Measurements from ENCODE around the gene PINK1. TPM values are rescaled to one million over a fixed set of nuclear protein-coding genes. Genes with fewer than 3 reads are reported as not detected.

PINK1 gene
- total and polyA plus RNA-seq, 4 donors: 37.5 to 45.4 (median 40.8) TPM

DNA sequence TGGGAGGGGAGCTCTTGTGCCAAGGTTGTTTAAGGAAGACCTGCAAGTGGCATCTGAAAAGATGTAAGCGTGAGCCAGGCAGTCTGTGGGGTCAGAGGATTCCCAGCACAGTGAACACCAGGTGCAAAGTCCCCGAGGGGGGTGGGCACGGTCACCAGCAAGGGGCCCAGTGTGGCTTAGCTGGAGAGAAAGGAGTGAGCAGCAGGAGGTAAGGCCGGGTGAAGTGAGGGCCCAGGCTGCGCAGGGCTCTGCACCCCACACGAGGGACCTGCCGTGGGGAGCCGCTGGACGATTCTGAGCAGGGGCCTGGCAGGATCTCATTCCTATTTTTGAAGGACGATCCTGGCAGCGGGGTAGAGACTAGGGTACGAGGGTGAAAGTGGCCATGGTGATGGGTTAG is 23.8 kb downstream of the PINK1 start:
- DNase-seq (no peak), ATAC-seq (ENCODE audit: insufficient read depth, low FRiP score) (no peak)
- H3K9me3 ChIP-seq (ENCODE audit: control insufficient read depth in 4 of 4, insufficient read depth in 3 of 4, low read length in 3 of 4): no peaks in the 10 kb centered on the region
- no peak overlapping the region for H3K4me3 ChIP-seq
- H3K9ac ChIP-seq (ENCODE audit: insufficient read depth in 1 of 2, low read length in 2 of 2): no peak overlapping the region
- no peak for TF ChIP-seq CTCF (IDR thresholded peaks at IDR 0.05; ENCODE audit: control extremely low read depth, extremely low read depth)
- no peaks in the 10 kb centered on the region for H3K27me3 ChIP-seq (ENCODE audit: control insufficient read depth in 3 of 3, insufficient read depth in 3 of 3, low read length in 2 of 3)
- 91 to 93% methylated on average over 12 of the region's 12 CpGs for WGBS, 2 donors
- peaks cover 2 to 13% (median 8%) of the 10 kb centered on the region in 5 donors for H3K4me1 ChIP-seq (ENCODE audit: control insufficient read depth in 5 of 5, insufficient read depth in 5 of 5, low read length in 5 of 5)
- H3K36me3 ChIP-seq (ENCODE audit: control insufficient read depth in 4 of 4, insufficient read depth in 4 of 4, low read length in 4 of 4): peaks cover 31 to 48% (median 42%) of the 10 kb centered on the region in 4 donors
- H3K27ac ChIP-seq (ENCODE audit: low read depth in 1 of 2, low read length in 1 of 2): no peak overlapping the region

DNA sequence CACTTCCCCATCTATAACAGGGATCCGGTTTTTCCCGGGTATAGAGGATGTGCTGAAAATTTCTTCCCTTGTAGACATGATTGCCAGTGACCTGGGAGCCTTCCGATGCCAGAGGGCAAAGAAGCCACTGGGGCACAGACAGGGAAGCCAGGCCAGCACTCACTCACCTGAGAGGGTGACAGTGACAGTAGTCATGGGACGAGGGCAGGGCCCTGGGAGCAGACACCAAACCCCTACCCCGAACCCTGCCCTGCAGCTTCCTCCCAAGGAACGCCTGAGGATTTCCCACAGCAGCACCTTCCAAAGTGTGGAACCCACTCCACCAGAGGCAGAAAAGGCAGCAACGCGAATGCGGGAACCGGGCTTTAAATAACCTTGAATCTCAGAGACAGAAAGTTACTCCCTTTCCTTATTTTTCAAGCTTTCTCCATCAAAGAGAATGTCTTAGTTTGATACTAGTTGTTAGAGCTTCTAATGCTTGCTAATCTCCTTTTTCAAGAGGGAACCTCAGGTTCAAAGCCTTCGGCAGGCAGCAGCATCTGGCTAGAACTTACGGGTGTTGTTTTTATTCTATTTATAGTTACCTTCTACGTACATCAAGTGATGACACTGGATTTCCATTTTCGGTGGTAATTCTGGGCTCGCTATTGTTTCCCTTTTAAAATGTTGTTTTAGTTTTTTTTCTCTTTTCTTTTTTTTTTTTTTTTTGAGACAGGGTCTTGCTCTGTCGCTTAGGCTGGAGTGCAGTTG is 25.1 kb downstream of the PINK1 start:
- Histone ChIP-seq H3K27me3 (ENCODE audit: control insufficient read depth in 3 of 3, insufficient read depth in 3 of 3, low read length in 2 of 3) (no peaks in the 10 kb centered on the region), H3K27ac (ENCODE audit: low read depth in 1 of 2, low read length in 1 of 2) (peak overlapping the region in 1 of 2 donors; percentile 34), H3K4me1 (ENCODE audit: control insufficient read depth in 5 of 5, insufficient read depth in 5 of 5, low read length in 5 of 5) (peaks cover 3 to 17% (median 8%) of the 10 kb centered on the region in 5 donors), H3K4me3 (no peak overlapping the region), H3K9ac (ENCODE audit: insufficient read depth in 1 of 2, low read length in 2 of 2) (no peak overlapping the region), H3K36me3 (ENCODE audit: control insufficient read depth in 4 of 4, insufficient read depth in 4 of 4, low read length in 4 of 4) (peaks cover 22 to 35% (median 31%) of the 10 kb centered on the region in 4 donors), H3K9me3 (ENCODE audit: control insufficient read depth in 4 of 4, insufficient read depth in 3 of 4, low read length in 3 of 4) (no peaks in the 10 kb centered on the region)
- TF ChIP-seq CTCF (IDR thresholded peaks at IDR 0.05; ENCODE audit: control extremely low read depth, extremely low read depth): no peak
- DNase-seq (no peak), ATAC-seq (ENCODE audit: insufficient read depth, low FRiP score) (no peak)
- WGBS, 2 donors: 89 to 92% methylated on average over 16 of the region's 16 CpGs

DNA sequence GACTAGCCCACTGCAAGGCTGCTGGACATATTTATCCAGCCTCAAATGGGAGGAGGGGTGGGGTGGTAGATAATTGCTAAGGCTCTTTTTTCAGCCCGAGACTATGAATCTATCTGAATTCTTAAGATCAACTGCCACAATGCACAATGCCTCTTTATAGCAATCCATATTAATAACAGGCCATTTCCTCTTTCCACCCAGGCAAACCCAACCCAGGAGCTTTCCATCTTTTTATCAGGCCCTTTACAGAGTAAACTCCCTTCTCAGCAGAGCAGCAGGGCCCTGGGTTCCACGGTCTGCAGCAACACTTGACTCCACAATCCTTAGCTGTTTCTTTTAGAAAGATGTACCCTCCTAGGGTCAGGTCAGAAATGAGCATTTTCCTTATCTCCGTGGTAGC is 27.1 kb downstream of the PINK1 start:
- ATAC-seq (ENCODE audit: insufficient read depth, low FRiP score): no peak
- no peaks in the 10 kb centered on the region for H3K9me3 ChIP-seq (ENCODE audit: control insufficient read depth in 4 of 4, insufficient read depth in 3 of 4, low read length in 3 of 4)
- WGBS, 2 donors: 14 to 22% methylated on average over 3 of the region's 3 CpGs
- H3K27me3 ChIP-seq (ENCODE audit: control insufficient read depth in 3 of 3, insufficient read depth in 3 of 3, low read length in 2 of 3): no peaks in the 10 kb centered on the region
- peak overlapping the region in 1 of 2 donors; percentile 14 for H3K27ac ChIP-seq (ENCODE audit: low read depth in 1 of 2, low read length in 1 of 2)
- H3K9ac ChIP-seq (ENCODE audit: insufficient read depth in 1 of 2, low read length in 2 of 2): peak overlapping the region; percentile 51 to 71
- H3K36me3 ChIP-seq (ENCODE audit: control insufficient read depth in 4 of 4, insufficient read depth in 4 of 4, low read length in 4 of 4): peaks cover 12 to 23% (median 19%) of the 10 kb centered on the region in 4 donors
- no peak for DNase-seq
- no peak for TF ChIP-seq CTCF (IDR thresholded peaks at IDR 0.05; ENCODE audit: control extremely low read depth, extremely low read depth)
- peak overlapping the region; percentile 85 for H3K4me3 ChIP-seq
- H3K4me1 ChIP-seq (ENCODE audit: control insufficient read depth in 5 of 5, insufficient read depth in 5 of 5, low read length in 5 of 5): peaks cover 3 to 17% (median 8%) of the 10 kb centered on the region in 5 donors

Measured in lung (tissue), 12 donors.